ENCODE results near the gene SLC29A1.

The SLC29A1 gene

GRCh38 chr6:44238687-44239350 is 15.4 kb downstream of the SLC29A1 start:
- no peaks in the 10 kb centered on the region for H3K36me3 ChIP-seq (ENCODE audit: control insufficient read depth, insufficient read depth, low read length)
- H3K4me3 ChIP-seq (ENCODE audit: extremely low read depth, insufficient read depth, low read length, poor library complexity, severe bottlenecking): no peak overlapping the region
- peaks cover 13% of the 10 kb centered on the region for H3K4me1 ChIP-seq (ENCODE audit: control insufficient read depth, insufficient read depth, low read length, poor library complexity, severe bottlenecking)
- no peaks in the 10 kb centered on the region for H3K9me3 ChIP-seq (ENCODE audit: control insufficient read depth, low read length)
- no peak overlapping the region for H3K27ac ChIP-seq (ENCODE audit: low read depth, low read length, severe bottlenecking)
- WGBS, 2 experiments (ENCODE audit: insufficient coverage in 2 of 2): 84 to 92% methylated on average over 6 of the region's 7 CpGs

GRCh38 chr6:44243345-44243744 is 19.9 kb downstream of the SLC29A1 start:
- H3K36me3 ChIP-seq (ENCODE audit: control insufficient read depth, insufficient read depth, low read length): peaks cover 8% of the 10 kb centered on the region
- WGBS, 2 experiments (ENCODE audit: insufficient coverage in 2 of 2): 94 to 100% methylated on average over 4 of the region's 7 CpGs
- H3K27ac ChIP-seq (ENCODE audit: low read depth, low read length, severe bottlenecking): no peak overlapping the region
- no peaks in the 10 kb centered on the region for H3K9me3 ChIP-seq (ENCODE audit: control insufficient read depth, low read length)
- no peaks in the 10 kb centered on the region for H3K4me1 ChIP-seq (ENCODE audit: control insufficient read depth, insufficient read depth, low read length, poor library complexity, severe bottlenecking)
- H3K4me3 ChIP-seq (ENCODE audit: extremely low read depth, insufficient read depth, low read length, poor library complexity, severe bottlenecking): no peak overlapping the region

GRCh38 chr6:44245391-44245911 is 22.1 kb downstream of the SLC29A1 start:
- Histone ChIP-seq H3K9me3 (ENCODE audit: control insufficient read depth, low read length) (no peaks in the 10 kb centered on the region), H3K36me3 (ENCODE audit: control insufficient read depth, insufficient read depth, low read length) (peaks cover 29% of the 10 kb centered on the region), H3K4me1 (ENCODE audit: control insufficient read depth, insufficient read depth, low read length, poor library complexity, severe bottlenecking) (peaks cover 12% of the 10 kb centered on the region), H3K4me3 (ENCODE audit: extremely low read depth, insufficient read depth, low read length, poor library complexity, severe bottlenecking) (peak overlapping the region; percentile 99), H3K27ac (ENCODE audit: low read depth, low read length, severe bottlenecking) (no peak overlapping the region)
- 76 to 94% methylated on average over 6 to 8 of the region's 12 CpGs for WGBS, 2 experiments (ENCODE audit: insufficient coverage in 2 of 2)

GRCh38 chr6:44245912-44246662 is 22.7 kb downstream of the SLC29A1 start:
- Histone ChIP-seq H3K4me3 (ENCODE audit: extremely low read depth, insufficient read depth, low read length, poor library complexity, severe bottlenecking) (peak overlapping the region; percentile 99), H3K36me3 (ENCODE audit: control insufficient read depth, insufficient read depth, low read length) (peaks cover 35% of the 10 kb centered on the region), H3K4me1 (ENCODE audit: control insufficient read depth, insufficient read depth, low read length, poor library complexity, severe bottlenecking) (peaks cover 16% of the 10 kb centered on the region), H3K9me3 (ENCODE audit: control insufficient read depth, low read length) (no peaks in the 10 kb centered on the region), H3K27ac (ENCODE audit: low read depth, low read length, severe bottlenecking) (peak overlapping the region; percentile 94)
- WGBS, 2 experiments (ENCODE audit: insufficient coverage in 2 of 2): 2 to 5% methylated on average over 41 to 49 of the region's 62 CpGs

GRCh38 chr6:44246663-44247337 is 23.4 kb downstream of the SLC29A1 start, which contains the start of gene HSP90AB1:
HSP90AB1 (plus strand) TSS chr6:44247101; CDS start chr6:44248630, 1,529 bp downstream.
- peak within 1 kb of the TSS; percentile 94 for H3K27ac ChIP-seq (ENCODE audit: low read depth, low read length, severe bottlenecking)
- WGBS, 2 experiments (ENCODE audit: insufficient coverage in 2 of 2): 0% methylated on average over 17 to 32 of the region's 34 CpGs
- peaks cover 16% of the 10 kb centered on the region for H3K4me1 ChIP-seq (ENCODE audit: control insufficient read depth, insufficient read depth, low read length, poor library complexity, severe bottlenecking)
- H3K4me3 ChIP-seq (ENCODE audit: extremely low read depth, insufficient read depth, low read length, poor library complexity, severe bottlenecking): peak within 1 kb of the TSS; percentile 99
- peaks cover 42% of the 10 kb centered on the region for H3K36me3 ChIP-seq (ENCODE audit: control insufficient read depth, insufficient read depth, low read length)
- H3K9me3 ChIP-seq (ENCODE audit: control insufficient read depth, low read length): no peaks in the 10 kb centered on the region

GRCh38 chr6:44247338-44248302 is 24.2 kb downstream of the SLC29A1 start:
- 1% methylated on average over 21 to 30 of the region's 52 CpGs for WGBS, 2 experiments (ENCODE audit: insufficient coverage in 2 of 2)
- Histone ChIP-seq H3K36me3 (ENCODE audit: control insufficient read depth, insufficient read depth, low read length) (peaks cover 51% of the 10 kb centered on the region), H3K9me3 (ENCODE audit: control insufficient read depth, low read length) (no peaks in the 10 kb centered on the region), H3K4me1 (ENCODE audit: control insufficient read depth, insufficient read depth, low read length, poor library complexity, severe bottlenecking) (peaks cover 16% of the 10 kb centered on the region), H3K4me3 (ENCODE audit: extremely low read depth, insufficient read depth, low read length, poor library complexity, severe bottlenecking) (peak overlapping the region; percentile 99), H3K27ac (ENCODE audit: low read depth, low read length, severe bottlenecking) (peak overlapping the region; percentile 94)

- H3K4me1 ChIP-seq (ENCODE audit: control insufficient read depth, insufficient read depth, low read length, poor library complexity, severe bottlenecking): peaks cover 16% of the 10 kb centered on the region
- no peaks in the 10 kb centered on the region for H3K9me3 ChIP-seq (ENCODE audit: control insufficient read depth, low read length)
- H3K4me3 ChIP-seq (ENCODE audit: extremely low read depth, insufficient read depth, low read length, poor library complexity, severe bottlenecking): peak overlapping the region; percentile 99
- H3K27ac ChIP-seq (ENCODE audit: low read depth, low read length, severe bottlenecking): peak overlapping the region; percentile 94
- peaks cover 60% of the 10 kb centered on the region for H3K36me3 ChIP-seq (ENCODE audit: control insufficient read depth, insufficient read depth, low read length)
- WGBS, 2 experiments (ENCODE audit: insufficient coverage in 2 of 2): no CpG with 5 or more reads among the region's 1 CpG
Observed at GRCh38 chr6:44248579-44248978, 25.2 kb downstream of the SLC29A1 start.

GRCh38 chr6:44249082-44249748 is 25.8 kb downstream of the SLC29A1 start:
- Histone ChIP-seq H3K4me1 (ENCODE audit: control insufficient read depth, insufficient read depth, low read length, poor library complexity, severe bottlenecking) (peaks cover 16% of the 10 kb centered on the region), H3K9me3 (ENCODE audit: control insufficient read depth, low read length) (no peaks in the 10 kb centered on the region), H3K4me3 (ENCODE audit: extremely low read depth, insufficient read depth, low read length, poor library complexity, severe bottlenecking) (peak overlapping the region; percentile 99), H3K27ac (ENCODE audit: low read depth, low read length, severe bottlenecking) (no peak overlapping the region), H3K36me3 (ENCODE audit: control insufficient read depth, insufficient read depth, low read length) (peaks cover 67% of the 10 kb centered on the region)
- WGBS, 2 experiments (ENCODE audit: insufficient coverage in 2 of 2): 85 to 93% methylated on average over 6 to 8 of the region's 9 CpGs

- 94 to 100% methylated on average over 2 to 3 of the region's 6 CpGs for WGBS, 2 experiments (ENCODE audit: insufficient coverage in 2 of 2)
- no peak overlapping the region for H3K27ac ChIP-seq (ENCODE audit: low read depth, low read length, severe bottlenecking)
- H3K9me3 ChIP-seq (ENCODE audit: control insufficient read depth, low read length): no peaks in the 10 kb centered on the region
- no peak overlapping the region for H3K4me3 ChIP-seq (ENCODE audit: extremely low read depth, insufficient read depth, low read length, poor library complexity, severe bottlenecking)
- H3K4me1 ChIP-seq (ENCODE audit: control insufficient read depth, insufficient read depth, low read length, poor library complexity, severe bottlenecking): peaks cover 16% of the 10 kb centered on the region
- H3K36me3 ChIP-seq (ENCODE audit: control insufficient read depth, insufficient read depth, low read length): peaks cover 76% of the 10 kb centered on the region
Observed at GRCh38 chr6:44250067-44250717, 26.8 kb downstream of the SLC29A1 start.

Data from mesodermal cell (in vitro differentiated cells).